HCT116 (cell line): ENCODE results near the gene ASPHD2. TPM values are rescaled to one million over a fixed set of nuclear protein-coding genes. Genes with fewer than 3 reads are reported as not detected.
A peak's percentile ranks its signal among the peaks of the same experiment; 100 is the strongest.

ENCODE experiments used
- ATAC-seq: fragments of 200-7000 bp; cut with Tn5 transposase; 2 replicates; pipeline ENCODE4 v1.9.1; 2020; ENCODE audit warnings: mild to moderate bottlenecking, moderate library complexity
- BruUV-seq: library from RNA; stranded (reverse); fragments of 400-500 nt; replicated peaks from 2 replicates; lab custom pipeline; 2021; lab: Mats Ljungman, UMichigan
- CTCF ChIA-PET: fragments of 300-600 bp; sonication (Branson Sonifier 250); formaldehyde crosslinking; loops from one replicate; lab custom pipeline; 2021; ENCODE audit warnings: antibody characterized with exemption; lab: Charles Lee
- POLR2A ChIA-PET: fragments of 300-600, 350-600 bp; sonication (Branson Sonifier 250); formaldehyde crosslinking; loops from one replicate; lab custom pipeline; 2021; ENCODE audit warnings: antibody characterized with exemption; lab: Charles Lee
- RAD21 ChIA-PET, 2 experiments: fragments of 300-600 bp; sonication (Branson Sonifier 250); formaldehyde crosslinking; loops; one replicate each; lab custom pipeline; 2023; ENCODE audit warnings: low total read pairs in 2 of 2; ENCODE audit not compliant: uncharacterized antibody in 2 of 2, unreplicated experiment in 2 of 2, low non-redundant PET in 1 of 2; lab: Charles Lee
- DNase-seq: peaks from one replicate; pipeline ENCODE4 v3.0.0-alpha.2; 2010; ENCODE audit warnings: low read depth, low spot score
- H2AFZ ChIP-seq: fragments of 200-600 bp; shearing (Covaris generic), sonication (generic); 2 replicates; pipeline ENCODE4 v1.6.1; 2017; ENCODE audit warnings: low read depth, mixed run types, mixed read lengths, antibody characterized with exemption, low read length; ENCODE audit not compliant: poor library complexity, severe bottlenecking
- H3K27ac ChIP-seq: 2 replicates; pipeline ENCODE4 v1.5.1; 2012; ENCODE audit warnings: low read depth, low read length
- H3K27me3 ChIP-seq: fragments of 200-600 bp; sonication (generic); 2 replicates; pipeline ENCODE4 v1.6.1; 2016; ENCODE audit warnings: mixed run types, low read length, mixed read lengths; ENCODE audit not compliant: insufficient read depth
- H3K36me3 ChIP-seq, 2 experiments: fragments of 200-500 bp in 1 of 2; fragments of 200-600 bp in 1 of 2; sonication (Bioruptor generic) in 1 of 2; sonication (generic) in 1 of 2; 2 replicates each; pipeline versions ENCODE4 v1.5.1 to v1.6.1; 2014 to 2016; ENCODE audit warnings: low read length in 2 of 2, inconsistent platforms in 1 of 2, mixed read lengths in 1 of 2, mixed run types in 1 of 2; ENCODE audit not compliant: insufficient read depth in 2 of 2, control insufficient read depth in 1 of 2
- H3K4me1 ChIP-seq, 2 experiments: fragments of 200-600 bp in 1 of 2; sonication (generic) in 1 of 2; 2 replicates each; pipeline versions ENCODE4 v1.5.1 to v1.6.1; 2012 to 2017; ENCODE audit warnings: low read length in 2 of 2, inconsistent platforms in 1 of 2, mild to moderate bottlenecking in 1 of 2, mixed read lengths in 1 of 2, mixed run types in 1 of 2, moderate library complexity in 1 of 2; ENCODE audit not compliant: insufficient read depth in 2 of 2, control insufficient read depth in 1 of 2
- H3K4me2 ChIP-seq: fragments of 200-600 bp; sonication (generic); 2 replicates; pipeline ENCODE4 v1.6.1; 2017; ENCODE audit warnings: mixed run types, low read length, mixed read lengths
- H3K4me3 ChIP-seq, 2 experiments: fragments of 200-600 bp in 1 of 2; sonication (generic) in 1 of 2; replicated peaks in 1 of 2; 2 replicates each; pipeline ENCODE4 v1.5.1; 2011 to 2016; ENCODE audit warnings: low read length in 2 of 2, control low read depth in 1 of 2, low read depth in 1 of 2, mild to moderate bottlenecking in 1 of 2, mixed read lengths in 1 of 2, mixed run types in 1 of 2
- H3K79me2 ChIP-seq: fragments of 200-600 bp; sonication (generic); 2 replicates; pipeline ENCODE4 v1.6.1; 2017; ENCODE audit warnings: mild to moderate bottlenecking, mixed run types, low read length, moderate library complexity, mixed read lengths; ENCODE audit not compliant: insufficient read depth
- H3K9ac ChIP-seq: fragments of 200-600 bp; sonication (generic); 2 replicates; pipeline ENCODE4 v1.6.1; 2016; ENCODE audit warnings: low read length, mixed read lengths
- H3K9me2 ChIP-seq: fragments of 200-600 bp; sonication (generic), shearing (Covaris generic); 2 replicates; pipeline ENCODE4 v1.6.1; 2017; ENCODE audit warnings: mixed run types, mild to moderate bottlenecking, moderate library complexity; ENCODE audit not compliant: insufficient read depth
- H3K9me3 ChIP-seq, 2 experiments: fragments of 200-500 bp in 1 of 2; fragments of 200-600 bp in 1 of 2; sonication (Bioruptor generic) in 1 of 2; sonication (generic) in 1 of 2; 2 replicates each; pipeline ENCODE4 v1.6.1; 2014 to 2017; ENCODE audit warnings: low read length in 2 of 2, mixed read lengths in 2 of 2, inconsistent platforms in 1 of 2, low read depth in 1 of 2, mild to moderate bottlenecking in 1 of 2, mixed run types in 1 of 2, moderate library complexity in 1 of 2; ENCODE audit not compliant: control insufficient read depth in 1 of 2, insufficient read depth in 1 of 2
- H4K20me1 ChIP-seq: fragments of 200-600 bp; sonication (generic), shearing (Covaris generic); 2 replicates; pipeline ENCODE4 v1.6.1; 2017; ENCODE audit warnings: mixed run types, mild to moderate bottlenecking, moderate library complexity; ENCODE audit not compliant: insufficient read depth
- ATF3 ChIP-seq: IDR thresholded peaks from 2 replicates; pipeline ENCODE4 v1.6.1; 2012
- ELF1 ChIP-seq: IDR thresholded peaks from 2 replicates; pipeline ENCODE4 v1.6.1; 2012; ENCODE audit warnings: low read depth, borderline replicate concordance
- EZH2phosphoT487 ChIP-seq: fragments of 200-600 bp; IDR thresholded peaks from 2 replicates; pipeline ENCODE4 v1.6.1; 2018; ENCODE audit warnings: antibody characterized with exemption, borderline replicate concordance
- FOSL1 ChIP-seq: IDR thresholded peaks from 2 replicates; pipeline ENCODE4 v1.6.1; 2012; ENCODE audit warnings: low read depth
- MAX ChIP-seq: IDR thresholded peaks from 2 replicates; pipeline ENCODE4 v1.6.1; 2012
- POLR2A ChIP-seq: IDR thresholded peaks from 2 replicates; pipeline ENCODE4 v1.7.0; 2011; ENCODE audit warnings: borderline replicate concordance; ENCODE audit not compliant: insufficient read depth, insufficient read length; ENCODE audit errors: extremely low read depth
- RAD21 ChIP-seq: IDR thresholded peaks from 2 replicates; pipeline ENCODE4 v1.6.1; 2012; ENCODE audit warnings: low read depth, mild to moderate bottlenecking
- REST ChIP-seq: IDR thresholded peaks from 2 replicates; pipeline ENCODE4 v1.6.1; 2012; ENCODE audit warnings: low read depth
- SIN3A ChIP-seq: IDR thresholded peaks from 2 replicates; pipeline ENCODE4 v1.6.1; 2012; ENCODE audit warnings: low read depth
- SP1 ChIP-seq: IDR thresholded peaks from 2 replicates; pipeline ENCODE4 v1.6.1; 2012; ENCODE audit warnings: low read depth
- SRF ChIP-seq: IDR thresholded peaks from 2 replicates; pipeline ENCODE4 v1.6.1; 2012; ENCODE audit warnings: low read depth
- YY1 ChIP-seq: IDR thresholded peaks from 2 replicates; pipeline ENCODE4 v1.6.1; 2011; ENCODE audit warnings: low read length, low read depth, moderate library complexity, mild to moderate bottlenecking; ENCODE audit not compliant: insufficient replicate concordance; ENCODE audit errors: extremely low read depth
- ZBTB33 ChIP-seq: IDR thresholded peaks from 2 replicates; pipeline ENCODE4 v1.6.1; 2011; ENCODE audit warnings: mild to moderate bottlenecking, low read length, moderate library complexity; ENCODE audit not compliant: insufficient replicate concordance; ENCODE audit errors: extremely low read depth
- ZNF274 ChIP-seq: fragments of 200-500 bp; sonication (Bioruptor generic); IDR thresholded peaks from 2 replicates; pipeline ENCODE4 v1.6.1; 2014; ENCODE audit warnings: mild to moderate bottlenecking, low read depth, low read length, inconsistent platforms
- intact Hi-C: fragments of 100-400 bp; cut with micrococcal nuclease; formaldehyde crosslinking; loops from 2 replicates; pipeline ENCODE4 v1.10.0; 2022
- total RNA-seq: library from RNA; stranded (reverse); gene quantifications from one replicate; pipeline ENCODE4 v1.2.1, GENCODE V29; 2021; ENCODE audit not compliant: unreplicated experiment

ASPHD2 gene
- total RNA-seq, 1 experiment from 2014 or later = 4.1 TPM

- Histone ChIP-seq H3K36me3 (no peaks in the 10 kb centered on the region), H3K4me3 (no peak overlapping the region), H4K20me1 (no peaks in the 10 kb centered on the region), H3K9ac (no peak overlapping the region), H3K4me1 (peaks cover 11 to 14% of the 10 kb centered on the region in 2 experiments), H3K9me3 (no peaks in the 10 kb centered on the region), H3K4me2 (peak overlapping the region; percentile 49), H2AFZ (no peak overlapping the region), H3K27me3 (peaks cover 61% of the 10 kb centered on the region), H3K27ac (no peak overlapping the region), H3K79me2 (no peaks in the 10 kb centered on the region), H3K9me2 (no peaks in the 10 kb centered on the region)
- intact Hi-C loops = no loop called here
- ChIA-PET CTCF (no interaction called here), POLR2A (no interaction called here), RAD21 (interaction anchor here in 1 of 2 experiments (0.5 kb wide), 1 partner anchor 33 kb away, joined by 4 read pairs; no protein-coding TSS in a partner anchor)
- ATAC-seq (peak; percentile 91), DNase-seq (no peak)
- TF ChIP-seq SRF (no peak), FOSL1 (0 out of 2 replicates have a peak, but pooled peaks have one; percentile 16), REST (peak; percentile 55)
- no TSS peak for BruUV-seq
These were observed 12.3 kb upstream of the ASPHD2 start for GRCh38 chr22:26416670-26417276.

GRCh38 chr22:26417406-26417805, 11.7 kb upstream of the ASPHD2 start:
- ChIA-PET RAD21 (interaction anchor here in 1 of 2 experiments (0.5 kb wide), 1 partner anchor 32 kb away, joined by 4 read pairs; no protein-coding TSS in a partner anchor), POLR2A (no interaction called here), CTCF (no interaction called here)
- peaks cover 11 to 14% of the 10 kb centered on the region in 2 experiments for H3K4me1 ChIP-seq
- no peak overlapping the region for H3K4me3 ChIP-seq
- BruUV-seq = no TSS peak
- H3K9me2 ChIP-seq = no peaks in the 10 kb centered on the region
- ATAC-seq (no peak), DNase-seq (no peak)
- H3K79me2 ChIP-seq = no peaks in the 10 kb centered on the region
- no peak overlapping the region for H3K9ac ChIP-seq
- intact Hi-C loops = no loop called here
- no peak overlapping the region for H3K27ac ChIP-seq
- H3K36me3 ChIP-seq = no peaks in the 10 kb centered on the region
- H3K27me3 ChIP-seq = peaks cover 55% of the 10 kb centered on the region
- H3K9me3 ChIP-seq = peaks cover 0 to under 1% of the 10 kb centered on the region in 2 experiments; a peak in 1 of 4 replicates
- peak overlapping the region; percentile 49 for H3K4me2 ChIP-seq
- H4K20me1 ChIP-seq = no peaks in the 10 kb centered on the region
- H2AFZ ChIP-seq = no peak overlapping the region
- TF ChIP-seq EZH2phosphoT487 = no peak
- TF ChIP-seq ZBTB33 = no peak
- TF ChIP-seq ZNF274 = no peak
- no peak for TF ChIP-seq POLR2A
- no peak for TF ChIP-seq RAD21
- TF ChIP-seq SIN3A = no peak
- no peak for TF ChIP-seq SP1
- TF ChIP-seq MAX = no peak
- TF ChIP-seq YY1 = no peak
- no peak for TF ChIP-seq FOSL1
- TF ChIP-seq ATF3 = no peak
- no peak for TF ChIP-seq ELF1
